HCT116 (cell line): ENCODE measurements around the gene NUMB. TPM values are rescaled to one million over a fixed set of nuclear protein-coding genes. Genes with fewer than 3 reads are reported as not detected.

Experiments used
- ATAC-seq: fragments of 200-7000 bp; cut with Tn5 transposase; 2 replicates; pipeline ENCODE4 v1.9.1; 2020; ENCODE audit warnings: mild to moderate bottlenecking, moderate library complexity
- BruUV-seq: library from RNA; stranded (reverse); fragments of 400-500 nt; replicated peaks from 2 replicates; lab custom pipeline; 2021; lab: Mats Ljungman, UMichigan
- CTCF ChIA-PET: fragments of 300-600 bp; sonication (Branson Sonifier 250); formaldehyde crosslinking; loops from one replicate; lab custom pipeline; 2021; ENCODE audit warnings: antibody characterized with exemption; lab: Charles Lee
- POLR2A ChIA-PET: fragments of 300-600, 350-600 bp; sonication (Branson Sonifier 250); formaldehyde crosslinking; loops from one replicate; lab custom pipeline; 2021; ENCODE audit warnings: antibody characterized with exemption; lab: Charles Lee
- RAD21 ChIA-PET, 2 experiments: fragments of 300-600 bp; sonication (Branson Sonifier 250); formaldehyde crosslinking; loops; one replicate each; lab custom pipeline; 2023; ENCODE audit warnings: low total read pairs in 2 of 2; ENCODE audit not compliant: uncharacterized antibody in 2 of 2, unreplicated experiment in 2 of 2, low non-redundant PET in 1 of 2; lab: Charles Lee
- DNase-seq: peaks from one replicate; pipeline ENCODE4 v3.0.0-alpha.2; 2010; ENCODE audit warnings: low read depth, low spot score
- H2AFZ ChIP-seq: fragments of 200-600 bp; shearing (Covaris generic), sonication (generic); 2 replicates; pipeline ENCODE4 v1.6.1; 2017; ENCODE audit warnings: low read depth, mixed run types, mixed read lengths, antibody characterized with exemption, low read length; ENCODE audit not compliant: poor library complexity, severe bottlenecking
- H3K27ac ChIP-seq: 2 replicates; pipeline ENCODE4 v1.5.1; 2012; ENCODE audit warnings: low read depth, low read length
- H3K27me3 ChIP-seq: fragments of 200-600 bp; sonication (generic); 2 replicates; pipeline ENCODE4 v1.6.1; 2016; ENCODE audit warnings: mixed run types, low read length, mixed read lengths; ENCODE audit not compliant: insufficient read depth
- H3K36me3 ChIP-seq, 2 experiments: fragments of 200-500 bp in 1 of 2; fragments of 200-600 bp in 1 of 2; sonication (Bioruptor generic) in 1 of 2; sonication (generic) in 1 of 2; 2 replicates each; pipeline versions ENCODE4 v1.5.1 to v1.6.1; 2014 to 2016; ENCODE audit warnings: low read length in 2 of 2, inconsistent platforms in 1 of 2, mixed read lengths in 1 of 2, mixed run types in 1 of 2; ENCODE audit not compliant: insufficient read depth in 2 of 2, control insufficient read depth in 1 of 2
- H3K4me1 ChIP-seq, 2 experiments: fragments of 200-600 bp in 1 of 2; sonication (generic) in 1 of 2; 2 replicates each; pipeline versions ENCODE4 v1.5.1 to v1.6.1; 2012 to 2017; ENCODE audit warnings: low read length in 2 of 2, inconsistent platforms in 1 of 2, mild to moderate bottlenecking in 1 of 2, mixed read lengths in 1 of 2, mixed run types in 1 of 2, moderate library complexity in 1 of 2; ENCODE audit not compliant: insufficient read depth in 2 of 2, control insufficient read depth in 1 of 2
- H3K4me2 ChIP-seq: fragments of 200-600 bp; sonication (generic); 2 replicates; pipeline ENCODE4 v1.6.1; 2017; ENCODE audit warnings: mixed run types, low read length, mixed read lengths
- H3K4me3 ChIP-seq, 2 experiments: fragments of 200-600 bp in 1 of 2; sonication (generic) in 1 of 2; replicated peaks in 1 of 2; 2 replicates each; pipeline ENCODE4 v1.5.1; 2011 to 2016; ENCODE audit warnings: low read length in 2 of 2, control low read depth in 1 of 2, low read depth in 1 of 2, mild to moderate bottlenecking in 1 of 2, mixed read lengths in 1 of 2, mixed run types in 1 of 2
- H3K79me2 ChIP-seq: fragments of 200-600 bp; sonication (generic); 2 replicates; pipeline ENCODE4 v1.6.1; 2017; ENCODE audit warnings: mild to moderate bottlenecking, mixed run types, low read length, moderate library complexity, mixed read lengths; ENCODE audit not compliant: insufficient read depth
- H3K9ac ChIP-seq: fragments of 200-600 bp; sonication (generic); 2 replicates; pipeline ENCODE4 v1.6.1; 2016; ENCODE audit warnings: low read length, mixed read lengths
- H3K9me2 ChIP-seq: fragments of 200-600 bp; sonication (generic), shearing (Covaris generic); 2 replicates; pipeline ENCODE4 v1.6.1; 2017; ENCODE audit warnings: mixed run types, mild to moderate bottlenecking, moderate library complexity; ENCODE audit not compliant: insufficient read depth
- H3K9me3 ChIP-seq, 2 experiments: fragments of 200-500 bp in 1 of 2; fragments of 200-600 bp in 1 of 2; sonication (Bioruptor generic) in 1 of 2; sonication (generic) in 1 of 2; 2 replicates each; pipeline ENCODE4 v1.6.1; 2014 to 2017; ENCODE audit warnings: low read length in 2 of 2, mixed read lengths in 2 of 2, inconsistent platforms in 1 of 2, low read depth in 1 of 2, mild to moderate bottlenecking in 1 of 2, mixed run types in 1 of 2, moderate library complexity in 1 of 2; ENCODE audit not compliant: control insufficient read depth in 1 of 2, insufficient read depth in 1 of 2
- H4K20me1 ChIP-seq: fragments of 200-600 bp; sonication (generic), shearing (Covaris generic); 2 replicates; pipeline ENCODE4 v1.6.1; 2017; ENCODE audit warnings: mixed run types, mild to moderate bottlenecking, moderate library complexity; ENCODE audit not compliant: insufficient read depth
- CBX3 ChIP-seq: IDR thresholded peaks from 2 replicates; pipeline ENCODE4 v1.6.1; 2012; ENCODE audit warnings: low read depth
- ELF1 ChIP-seq: IDR thresholded peaks from 2 replicates; pipeline ENCODE4 v1.6.1; 2012; ENCODE audit warnings: low read depth, borderline replicate concordance
- FOSL1 ChIP-seq: IDR thresholded peaks from 2 replicates; pipeline ENCODE4 v1.6.1; 2012; ENCODE audit warnings: low read depth
- POLR2AphosphoS5 ChIP-seq: IDR thresholded peaks from 2 replicates; pipeline ENCODE4 v1.6.1; 2011; ENCODE audit warnings: mild to moderate bottlenecking, low read depth, low read length, moderate library complexity
- SIN3A ChIP-seq: IDR thresholded peaks from 2 replicates; pipeline ENCODE4 v1.6.1; 2012; ENCODE audit warnings: low read depth
- SP1 ChIP-seq: IDR thresholded peaks from 2 replicates; pipeline ENCODE4 v1.6.1; 2012; ENCODE audit warnings: low read depth
- SRF ChIP-seq: IDR thresholded peaks from 2 replicates; pipeline ENCODE4 v1.6.1; 2012; ENCODE audit warnings: low read depth
- YY1 ChIP-seq: IDR thresholded peaks from 2 replicates; pipeline ENCODE4 v1.6.1; 2011; ENCODE audit warnings: low read length, low read depth, moderate library complexity, mild to moderate bottlenecking; ENCODE audit not compliant: insufficient replicate concordance; ENCODE audit errors: extremely low read depth
- ZFX ChIP-seq: fragments of 450-650 bp; IDR thresholded peaks from 2 replicates; pipeline ENCODE4 v1.6.1; 2017
- ZNF274 ChIP-seq: fragments of 200-500 bp; sonication (Bioruptor generic); IDR thresholded peaks from 2 replicates; pipeline ENCODE4 v1.6.1; 2014; ENCODE audit warnings: mild to moderate bottlenecking, low read depth, low read length, inconsistent platforms
- intact Hi-C: fragments of 100-400 bp; cut with micrococcal nuclease; formaldehyde crosslinking; loops from 2 replicates; pipeline ENCODE4 v1.10.0; 2022
- total RNA-seq: library from RNA; stranded (reverse); gene quantifications from one replicate; pipeline ENCODE4 v1.2.1, GENCODE V29; 2021; ENCODE audit not compliant: unreplicated experiment
- TF ChIP-seq, protein P1 (sequence below), 3 experiments: fragments of 200-600 bp in 1 of 3; sonication (generic) in 1 of 3; IDR thresholded peaks in 2 of 3; conservative IDR thresholded peaks in 1 of 3; 2 replicates each; pipeline ENCODE4 v1.5.1; 2012 to 2017; ENCODE audit warnings: low read depth in 2 of 3, low read length in 2 of 3, antibody characterized with exemption in 1 of 3, borderline replicate concordance in 1 of 3, control low read depth in 1 of 3, mild to moderate bottlenecking in 1 of 3, mixed read lengths in 1 of 3, mixed run types in 1 of 3, moderate library complexity in 1 of 3; ENCODE audit not compliant: insufficient read depth in 1 of 3
- TF ChIP-seq, protein P2 (sequence below): IDR thresholded peaks from 2 replicates; pipeline ENCODE4 v1.6.1; 2011; ENCODE audit warnings: mild to moderate bottlenecking, low read length, moderate library complexity; ENCODE audit not compliant: insufficient replicate concordance; ENCODE audit errors: extremely low read depth
- TF ChIP-seq, protein P3 (sequence below): IDR thresholded peaks from 2 replicates; pipeline ENCODE4 v1.6.1; 2012
- TF ChIP-seq, protein P4 (sequence below): IDR thresholded peaks from 2 replicates; pipeline ENCODE4 v1.6.1; 2012; ENCODE audit warnings: low read depth

NUMB gene
- total RNA-seq, 1 experiment from 2014 or later: 43.0 TPM

DNA sequence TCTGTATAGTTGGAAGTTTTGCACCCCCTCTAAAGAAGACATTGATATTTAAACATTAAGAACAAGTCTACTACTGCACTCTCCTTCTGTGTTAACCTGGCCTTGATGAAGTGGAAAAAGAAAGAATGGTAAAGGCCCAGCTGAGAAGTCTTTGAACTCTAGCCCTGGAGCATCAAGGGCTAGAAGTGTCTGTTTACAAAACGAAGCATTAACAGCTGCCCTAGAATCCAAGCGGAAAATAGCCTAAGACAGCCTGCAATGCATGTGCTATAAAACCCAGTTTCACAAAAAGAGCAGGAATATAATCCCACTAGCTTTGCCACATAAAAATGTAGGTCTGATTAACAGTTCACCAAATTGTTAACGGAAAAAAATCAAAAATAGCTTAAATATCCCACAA is 60.5 kb downstream of the NUMB start:
- TSS peak; percentile 24 for BruUV-seq
- TF ChIP-seq SIN3A (no peak), ZNF274 (no peak), CBX3 (no peak), ELF1 (no peak), SP1 (no peak), YY1 (no peak), FOSL1 (no peak), SRF (no peak), ZFX (no peak), POLR2AphosphoS5 (no peak)
- TF ChIP-seq, protein P1, sequence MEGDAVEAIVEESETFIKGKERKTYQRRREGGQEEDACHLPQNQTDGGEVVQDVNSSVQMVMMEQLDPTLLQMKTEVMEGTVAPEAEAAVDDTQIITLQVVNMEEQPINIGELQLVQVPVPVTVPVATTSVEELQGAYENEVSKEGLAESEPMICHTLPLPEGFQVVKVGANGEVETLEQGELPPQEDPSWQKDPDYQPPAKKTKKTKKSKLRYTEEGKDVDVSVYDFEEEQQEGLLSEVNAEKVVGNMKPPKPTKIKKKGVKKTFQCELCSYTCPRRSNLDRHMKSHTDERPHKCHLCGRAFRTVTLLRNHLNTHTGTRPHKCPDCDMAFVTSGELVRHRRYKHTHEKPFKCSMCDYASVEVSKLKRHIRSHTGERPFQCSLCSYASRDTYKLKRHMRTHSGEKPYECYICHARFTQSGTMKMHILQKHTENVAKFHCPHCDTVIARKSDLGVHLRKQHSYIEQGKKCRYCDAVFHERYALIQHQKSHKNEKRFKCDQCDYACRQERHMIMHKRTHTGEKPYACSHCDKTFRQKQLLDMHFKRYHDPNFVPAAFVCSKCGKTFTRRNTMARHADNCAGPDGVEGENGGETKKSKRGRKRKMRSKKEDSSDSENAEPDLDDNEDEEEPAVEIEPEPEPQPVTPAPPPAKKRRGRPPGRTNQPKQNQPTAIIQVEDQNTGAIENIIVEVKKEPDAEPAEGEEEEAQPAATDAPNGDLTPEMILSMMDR (IDR thresholded peaks at IDR 0.05 in 2 of 3, conservative IDR thresholded peaks at IDR 0.05 in 1 of 3; ENCODE audit: borderline replicate concordance in 1 of 3, insufficient read depth in 1 of 3, low read depth in 2 of 3, low read length in 2 of 3): no peak
- TF ChIP-seq, protein P2, sequence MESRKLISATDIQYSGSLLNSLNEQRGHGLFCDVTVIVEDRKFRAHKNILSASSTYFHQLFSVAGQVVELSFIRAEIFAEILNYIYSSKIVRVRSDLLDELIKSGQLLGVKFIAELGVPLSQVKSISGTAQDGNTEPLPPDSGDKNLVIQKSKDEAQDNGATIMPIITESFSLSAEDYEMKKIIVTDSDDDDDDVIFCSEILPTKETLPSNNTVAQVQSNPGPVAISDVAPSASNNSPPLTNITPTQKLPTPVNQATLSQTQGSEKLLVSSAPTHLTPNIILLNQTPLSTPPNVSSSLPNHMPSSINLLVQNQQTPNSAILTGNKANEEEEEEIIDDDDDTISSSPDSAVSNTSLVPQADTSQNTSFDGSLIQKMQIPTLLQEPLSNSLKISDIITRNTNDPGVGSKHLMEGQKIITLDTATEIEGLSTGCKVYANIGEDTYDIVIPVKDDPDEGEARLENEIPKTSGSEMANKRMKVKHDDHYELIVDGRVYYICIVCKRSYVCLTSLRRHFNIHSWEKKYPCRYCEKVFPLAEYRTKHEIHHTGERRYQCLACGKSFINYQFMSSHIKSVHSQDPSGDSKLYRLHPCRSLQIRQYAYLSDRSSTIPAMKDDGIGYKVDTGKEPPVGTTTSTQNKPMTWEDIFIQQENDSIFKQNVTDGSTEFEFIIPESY: no peak
- TF ChIP-seq, protein P3, sequence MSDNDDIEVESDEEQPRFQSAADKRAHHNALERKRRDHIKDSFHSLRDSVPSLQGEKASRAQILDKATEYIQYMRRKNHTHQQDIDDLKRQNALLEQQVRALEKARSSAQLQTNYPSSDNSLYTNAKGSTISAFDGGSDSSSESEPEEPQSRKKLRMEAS: no peak
- TF ChIP-seq, protein P4, sequence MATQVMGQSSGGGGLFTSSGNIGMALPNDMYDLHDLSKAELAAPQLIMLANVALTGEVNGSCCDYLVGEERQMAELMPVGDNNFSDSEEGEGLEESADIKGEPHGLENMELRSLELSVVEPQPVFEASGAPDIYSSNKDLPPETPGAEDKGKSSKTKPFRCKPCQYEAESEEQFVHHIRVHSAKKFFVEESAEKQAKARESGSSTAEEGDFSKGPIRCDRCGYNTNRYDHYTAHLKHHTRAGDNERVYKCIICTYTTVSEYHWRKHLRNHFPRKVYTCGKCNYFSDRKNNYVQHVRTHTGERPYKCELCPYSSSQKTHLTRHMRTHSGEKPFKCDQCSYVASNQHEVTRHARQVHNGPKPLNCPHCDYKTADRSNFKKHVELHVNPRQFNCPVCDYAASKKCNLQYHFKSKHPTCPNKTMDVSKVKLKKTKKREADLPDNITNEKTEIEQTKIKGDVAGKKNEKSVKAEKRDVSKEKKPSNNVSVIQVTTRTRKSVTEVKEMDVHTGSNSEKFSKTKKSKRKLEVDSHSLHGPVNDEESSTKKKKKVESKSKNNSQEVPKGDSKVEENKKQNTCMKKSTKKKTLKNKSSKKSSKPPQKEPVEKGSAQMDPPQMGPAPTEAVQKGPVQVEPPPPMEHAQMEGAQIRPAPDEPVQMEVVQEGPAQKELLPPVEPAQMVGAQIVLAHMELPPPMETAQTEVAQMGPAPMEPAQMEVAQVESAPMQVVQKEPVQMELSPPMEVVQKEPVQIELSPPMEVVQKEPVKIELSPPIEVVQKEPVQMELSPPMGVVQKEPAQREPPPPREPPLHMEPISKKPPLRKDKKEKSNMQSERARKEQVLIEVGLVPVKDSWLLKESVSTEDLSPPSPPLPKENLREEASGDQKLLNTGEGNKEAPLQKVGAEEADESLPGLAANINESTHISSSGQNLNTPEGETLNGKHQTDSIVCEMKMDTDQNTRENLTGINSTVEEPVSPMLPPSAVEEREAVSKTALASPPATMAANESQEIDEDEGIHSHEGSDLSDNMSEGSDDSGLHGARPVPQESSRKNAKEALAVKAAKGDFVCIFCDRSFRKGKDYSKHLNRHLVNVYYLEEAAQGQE: no peak
- CTCF ChIA-PET: no interaction called here

More for the DNA sequence above, 60.5 kb downstream of the NUMB start:
- no peaks in the 10 kb centered on the region for H3K27me3 ChIP-seq
- H3K79me2 ChIP-seq: no peaks in the 10 kb centered on the region
- no peak overlapping the region for H3K4me2 ChIP-seq
- no peaks in the 10 kb centered on the region for H3K9me2 ChIP-seq
- no peak overlapping the region for H3K4me3 ChIP-seq
- no peaks in the 10 kb centered on the region for H3K4me1 ChIP-seq
- no peaks in the 10 kb centered on the region; the same call in 1 of the 2 replicates for H4K20me1 ChIP-seq
- H3K9me3 ChIP-seq: no peaks in the 10 kb centered on the region
- DNase-seq: no peak
- POLR2A ChIA-PET: no interaction called here
- intact Hi-C loops: no loop called here
- no peak overlapping the region for H2AFZ ChIP-seq
- no peak for ATAC-seq
- H3K9ac ChIP-seq: no peak overlapping the region
- RAD21 ChIA-PET: no interaction called here
- no peaks in the 10 kb centered on the region for H3K36me3 ChIP-seq
- no peak overlapping the region for H3K27ac ChIP-seq
